ENCODE results near the gene CSNK1G2. TPM values are rescaled to one million over a fixed set of nuclear protein-coding genes. Genes with fewer than 3 reads are reported as not detected.

CSNK1G2 gene
- total RNA-seq = 10 to 100 TPM; 34.1 to 52.6 (median 48.5) TPM

GRCh38 chr19:1941146-1942077 lies at the start of gene CSNK1G2:
Gene CSNK1G2, plus strand, starts transcription at chr19:1941172. Its CDS starts 28,601 bp downstream, at chr19:1969773.
- TF ChIP-seq CTCF (IDR thresholded peaks at IDR 0.05) (peak in 2 of 3 experiments; percentile 21 to 42), POLR2A (IDR thresholded peaks at IDR 0.05; ENCODE audit: low read depth) (peak; percentile 39), EP300 (IDR thresholded peaks at IDR 0.05) (no peak)

GRCh38 chr19:1893791-1894190 lies 47.2 kb upstream of the CSNK1G2 start:
- intact Hi-C loops (cut with DNase I) = no loop called here
- 84% methylated on average over 17 of the region's 17 CpGs for WGBS
- no peak for TF ChIP-seq CTCF (IDR thresholded peaks at IDR 0.05)
- no peak for TF ChIP-seq POLR2A (IDR thresholded peaks at IDR 0.05; ENCODE audit: low read depth)
- no peak for TF ChIP-seq POLR2AphosphoS5 (IDR thresholded peaks at IDR 0.05)
- TF ChIP-seq EP300 (IDR thresholded peaks at IDR 0.05) = no peak
- Histone ChIP-seq H3K27ac (replicated peaks in 1 of 4) (no peak overlapping the region), H3K4me3 (no peak overlapping the region), H3K27me3 (no peaks in the 10 kb centered on the region), H3K36me3 (no peaks in the 10 kb centered on the region), H3K4me1 (peaks cover 9 to 31% (median 14%) of the 10 kb centered on the region in 4 donors), H3K9me3 (no peaks in the 10 kb centered on the region)
- DNase-seq (ENCODE audit: extremely low spot score) = no peak

More at GRCh38 chr19:1941146-1942077, at the start of gene CSNK1G2:
- H3K4me3 ChIP-seq = peak within 1 kb of the TSS; percentile 68 to 82 (median 79)
- peaks cover 33 to 62% (median 57%) of the 10 kb centered on the region in 4 donors for H3K4me1 ChIP-seq
- H3K36me3 ChIP-seq = no peaks in the 10 kb centered on the region
- no peaks in the 10 kb centered on the region for H3K9me3 ChIP-seq
- DNase-seq (ENCODE audit: extremely low spot score) = no peak
- peak within 1 kb of the TSS; percentile 97 to 100 (median 100) for H3K27ac ChIP-seq (replicated peaks in 1 of 4)
- 2% methylated on average over 12 of the region's 97 CpGs for WGBS
- peaks cover 0 to 6% (median 0%) of the 10 kb centered on the region in 4 donors for H3K27me3 ChIP-seq
- intact Hi-C loops (cut with DNase I) = no loop called here

- peaks cover 9 to 31% (median 14%) of the 10 kb centered on the region in 4 donors for H3K4me1 ChIP-seq
- TF ChIP-seq POLR2A (IDR thresholded peaks at IDR 0.05; ENCODE audit: low read depth) = no peak
- no peak for TF ChIP-seq CTCF (IDR thresholded peaks at IDR 0.05)
- no peak for TF ChIP-seq EP300 (IDR thresholded peaks at IDR 0.05)
- no peak for TF ChIP-seq POLR2AphosphoS5 (IDR thresholded peaks at IDR 0.05)
- DNase-seq (ENCODE audit: extremely low spot score) = no peak
- H3K27me3 ChIP-seq = no peaks in the 10 kb centered on the region
- no peaks in the 10 kb centered on the region for H3K9me3 ChIP-seq
- no peak overlapping the region for H3K4me3 ChIP-seq
- no peak overlapping the region for H3K27ac ChIP-seq (replicated peaks in 1 of 4)
- no peaks in the 10 kb centered on the region for H3K36me3 ChIP-seq
- intact Hi-C loops (cut with DNase I) = no loop called here
- WGBS = 90% methylated on average over 13 of the region's 13 CpGs
Observed at GRCh38 chr19:1896508-1896907, 44.5 kb upstream of the CSNK1G2 start.

GRCh38 chr19:1901940-1902404 lies 39.0 kb upstream of the CSNK1G2 start:
- WGBS = 69% methylated on average over 16 of the region's 16 CpGs
- H3K27ac ChIP-seq (replicated peaks in 1 of 4) = peak overlapping the region in 3 of 4 donors; percentile 31 to 48 (median 47)

GRCh38 chr19:1902923-1903322 lies 38.0 kb upstream of the CSNK1G2 start:
- no peak for DNase-seq (ENCODE audit: extremely low spot score)

More at GRCh38 chr19:1901940-1902404, 39.0 kb upstream of the CSNK1G2 start:
- Histone ChIP-seq H3K4me1 (peaks cover 13 to 43% (median 29%) of the 10 kb centered on the region in 4 donors), H3K4me3 (no peak overlapping the region), H3K9me3 (no peaks in the 10 kb centered on the region), H3K36me3 (no peaks in the 10 kb centered on the region), H3K27me3 (no peaks in the 10 kb centered on the region)
- TF ChIP-seq EP300 (IDR thresholded peaks at IDR 0.05) (no peak), POLR2AphosphoS5 (IDR thresholded peaks at IDR 0.05) (peak in 1 of 2 donors; percentile 12)
- no peak for DNase-seq (ENCODE audit: extremely low spot score)
- intact Hi-C loops (cut with DNase I) = no loop called here

More at GRCh38 chr19:1902923-1903322, 38.0 kb upstream of the CSNK1G2 start:
- 70% methylated on average over 6 of the region's 6 CpGs for WGBS
- H3K27ac ChIP-seq (replicated peaks in 1 of 4) = peak overlapping the region in 2 of 4 donors; percentile 18 to 44
- peaks cover 10 to 43% (median 29%) of the 10 kb centered on the region in 4 donors for H3K4me1 ChIP-seq
- H3K4me3 ChIP-seq = no peak overlapping the region
- no peaks in the 10 kb centered on the region for H3K27me3 ChIP-seq
- H3K36me3 ChIP-seq = peaks cover 0 to 1% (median 0%) of the 10 kb centered on the region in 4 donors
- TF ChIP-seq POLR2AphosphoS5 (IDR thresholded peaks at IDR 0.05) = no peak
- no peak for TF ChIP-seq CTCF (IDR thresholded peaks at IDR 0.05)
- no peak for TF ChIP-seq EP300 (IDR thresholded peaks at IDR 0.05)
- TF ChIP-seq POLR2A (IDR thresholded peaks at IDR 0.05; ENCODE audit: low read depth) = no peak
- intact Hi-C loops (cut with DNase I) = no loop called here
- H3K9me3 ChIP-seq = no peaks in the 10 kb centered on the region

Measured in esophagus muscularis mucosa (tissue), 4 donors.